C4-2B (cell line): ENCODE results near the gene UBE2Q2.
"Not testable (repeated sequence)": the region's sequence is repeated elsewhere in the genome, so short reads cannot be mapped to it uniquely, and the experiment has no call there.

Experiments used
- H3K27ac ChIP-seq: fragments of 450-650 bp; 2 replicates; pipeline ENCODE4 v1.5.1; 2017
- ZFX ChIP-seq: fragments of 450-650 bp; IDR thresholded peaks from 2 replicates; pipeline ENCODE4 v1.6.1; 2017
- TF ChIP-seq, protein P1 (sequence below): fragments of 450-650 bp; conservative IDR thresholded peaks from 2 replicates; pipeline ENCODE4 v1.5.1; 2017; ENCODE audit warnings: mild to moderate bottlenecking

Gene UBE2Q2

DNA sequence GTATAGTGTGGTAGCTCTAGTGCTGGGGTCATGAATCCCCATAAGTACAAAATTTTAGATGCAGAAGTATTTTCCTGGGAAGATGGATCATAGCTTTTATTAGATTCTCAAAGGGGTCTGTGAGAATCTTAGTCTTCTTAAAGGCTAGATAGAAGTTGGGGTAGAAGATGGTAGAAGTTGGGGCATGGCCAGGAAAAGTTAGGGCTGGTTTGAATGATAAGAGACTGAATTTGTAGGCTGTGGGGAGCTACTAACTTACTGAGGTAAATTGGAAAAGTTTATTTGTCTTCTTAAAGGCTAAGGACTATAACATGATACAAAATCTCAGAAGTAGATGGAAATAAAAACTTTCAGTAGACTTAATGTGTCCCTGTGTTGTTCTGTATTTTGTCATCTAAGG is 1.6 kb upstream of the UBE2Q2 start:
- H3K27ac ChIP-seq: no peak overlapping the region
- no peak for TF ChIP-seq ZFX
- TF ChIP-seq, protein P1, sequence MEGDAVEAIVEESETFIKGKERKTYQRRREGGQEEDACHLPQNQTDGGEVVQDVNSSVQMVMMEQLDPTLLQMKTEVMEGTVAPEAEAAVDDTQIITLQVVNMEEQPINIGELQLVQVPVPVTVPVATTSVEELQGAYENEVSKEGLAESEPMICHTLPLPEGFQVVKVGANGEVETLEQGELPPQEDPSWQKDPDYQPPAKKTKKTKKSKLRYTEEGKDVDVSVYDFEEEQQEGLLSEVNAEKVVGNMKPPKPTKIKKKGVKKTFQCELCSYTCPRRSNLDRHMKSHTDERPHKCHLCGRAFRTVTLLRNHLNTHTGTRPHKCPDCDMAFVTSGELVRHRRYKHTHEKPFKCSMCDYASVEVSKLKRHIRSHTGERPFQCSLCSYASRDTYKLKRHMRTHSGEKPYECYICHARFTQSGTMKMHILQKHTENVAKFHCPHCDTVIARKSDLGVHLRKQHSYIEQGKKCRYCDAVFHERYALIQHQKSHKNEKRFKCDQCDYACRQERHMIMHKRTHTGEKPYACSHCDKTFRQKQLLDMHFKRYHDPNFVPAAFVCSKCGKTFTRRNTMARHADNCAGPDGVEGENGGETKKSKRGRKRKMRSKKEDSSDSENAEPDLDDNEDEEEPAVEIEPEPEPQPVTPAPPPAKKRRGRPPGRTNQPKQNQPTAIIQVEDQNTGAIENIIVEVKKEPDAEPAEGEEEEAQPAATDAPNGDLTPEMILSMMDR: no peak

DNA sequence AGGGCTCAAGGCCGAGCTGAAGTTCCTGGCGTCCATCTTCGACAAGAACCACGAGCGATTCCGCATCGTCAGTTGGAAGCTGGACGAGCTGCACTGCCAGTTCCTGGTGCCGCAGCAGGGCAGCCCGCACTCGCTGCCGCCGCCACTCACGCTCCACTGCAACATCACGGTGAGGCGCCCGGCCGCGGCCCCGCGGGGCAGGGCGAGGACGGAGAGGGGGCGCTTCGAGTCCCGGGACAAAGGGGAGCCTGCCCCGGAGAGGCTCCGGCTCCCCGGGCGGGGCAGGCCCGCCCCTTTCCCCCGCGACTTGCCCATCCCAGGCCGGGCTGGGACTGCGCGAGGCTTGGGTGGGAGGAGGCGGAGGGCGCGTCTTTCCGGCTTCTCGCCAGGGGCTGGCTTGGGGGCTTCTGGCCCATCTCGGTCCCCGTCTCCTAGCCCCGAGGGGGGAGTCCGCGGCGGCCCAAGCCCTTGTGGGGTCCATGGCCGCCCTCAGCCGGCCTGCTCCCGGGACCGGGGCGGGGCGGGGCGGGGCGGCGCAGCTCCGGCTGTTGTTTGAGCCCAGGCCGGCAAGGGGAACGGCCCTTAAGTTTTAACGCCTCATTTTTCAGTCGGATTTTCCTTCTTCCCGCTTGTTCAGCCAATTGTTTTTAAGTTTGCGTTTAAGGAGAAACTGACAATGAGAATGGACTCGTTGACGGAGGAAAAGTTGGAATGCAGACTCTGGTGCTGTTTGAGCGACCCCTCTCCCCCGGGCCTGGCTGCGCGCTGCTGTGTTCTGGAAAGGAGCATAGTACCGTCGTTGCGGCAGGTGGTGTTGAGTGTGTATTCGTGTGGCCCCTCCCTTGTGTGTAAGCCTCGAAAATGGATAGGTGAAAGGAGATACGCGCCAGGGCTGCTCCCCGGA is 683 bp downstream of the UBE2Q2 start:
- peak overlapping the region; percentile 92 for H3K27ac ChIP-seq

GRCh38 chr15:75844629-75845335 is 1.5 kb downstream of the UBE2Q2 start:
- TF ChIP-seq ZFX: no peak
- TF ChIP-seq, protein P1: no peak
- peak overlapping the region; percentile 92 for H3K27ac ChIP-seq

More for the DNA sequence above, 683 bp downstream of the UBE2Q2 start:
- TF ChIP-seq, protein P1: no peak
- peak; percentile 78 for TF ChIP-seq ZFX

- TF ChIP-seq ZFX: no peak
- TF ChIP-seq, protein P1: no peak
- H3K27ac ChIP-seq: no peak overlapping the region
These were observed 5.9 kb downstream of the UBE2Q2 start for GRCh38 chr15:75849167-75849566.

GRCh38 chr15:75850708-75851107 is 7.5 kb downstream of the UBE2Q2 start:
- no peak overlapping the region for H3K27ac ChIP-seq
- TF ChIP-seq, protein P1: no peak
- no peak for TF ChIP-seq ZFX

GRCh38 chr15:75851566-75851965 is 8.3 kb downstream of the UBE2Q2 start:
- not testable (repeated sequence) for H3K27ac ChIP-seq

DNA sequence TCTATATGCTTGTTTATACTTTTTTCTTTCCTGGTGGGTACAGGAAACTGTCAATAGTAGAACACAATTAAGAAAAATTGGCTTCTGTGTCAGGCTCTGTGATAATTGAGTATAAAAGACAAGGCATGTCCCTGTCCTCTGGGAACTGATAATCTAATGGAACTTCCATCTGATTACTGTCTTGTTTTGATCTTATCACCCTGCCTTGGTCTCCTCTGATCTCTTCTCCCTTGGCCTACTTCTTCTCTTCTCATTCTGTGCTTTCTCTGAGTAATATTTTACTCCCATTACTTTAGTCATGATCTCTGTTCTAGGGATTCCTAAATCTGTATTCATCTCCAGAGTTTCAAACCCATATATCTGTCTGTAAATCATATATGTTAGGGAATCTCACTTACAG is 14.6 kb downstream of the UBE2Q2 start:
- no peak for TF ChIP-seq ZFX

DNA sequence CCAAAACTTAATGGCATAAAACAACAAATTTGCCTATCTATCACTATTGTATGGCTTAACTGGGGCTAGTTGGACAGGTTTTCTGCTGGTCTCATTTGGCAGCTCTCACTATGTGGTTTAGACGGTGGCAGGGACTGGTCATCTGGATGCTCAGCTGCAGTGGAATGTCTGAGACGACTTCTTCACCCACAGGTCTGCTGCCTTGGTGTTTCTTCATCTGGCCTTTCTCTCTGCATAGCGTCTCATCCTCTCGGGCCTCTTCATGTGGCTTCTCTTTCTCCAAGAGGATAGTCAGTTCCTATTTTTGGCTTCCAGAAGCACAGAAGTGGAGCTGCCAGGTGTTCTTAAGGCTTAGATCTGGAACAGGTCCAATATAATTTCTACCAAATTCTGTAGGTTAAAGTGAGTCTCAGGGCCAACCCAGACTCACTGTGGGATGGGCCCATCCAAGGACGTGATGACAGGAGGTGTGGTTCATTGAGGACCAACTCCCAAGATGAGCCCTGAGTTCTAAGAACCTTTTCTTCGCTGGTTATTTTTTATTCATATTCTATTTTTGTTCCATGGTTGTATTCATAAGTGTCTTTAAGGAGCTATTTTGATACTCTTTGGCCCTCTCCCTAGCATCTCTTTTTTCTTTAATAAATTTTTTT is 18.6 kb downstream of the UBE2Q2 start:
- H3K27ac ChIP-seq: no peak overlapping the region
- TF ChIP-seq, protein P1: no peak
- TF ChIP-seq ZFX: no peak

More for the DNA sequence above, 14.6 kb downstream of the UBE2Q2 start:
- H3K27ac ChIP-seq: no peak overlapping the region
